ENCODE data around the gene PSME3. TPM values are rescaled to one million over a fixed set of nuclear protein-coding genes. Genes with fewer than 3 reads are reported as not detected.

The PSME3 gene
- total RNA-seq, 1 experiment from 2014 or later: 163 TPM

DNA sequence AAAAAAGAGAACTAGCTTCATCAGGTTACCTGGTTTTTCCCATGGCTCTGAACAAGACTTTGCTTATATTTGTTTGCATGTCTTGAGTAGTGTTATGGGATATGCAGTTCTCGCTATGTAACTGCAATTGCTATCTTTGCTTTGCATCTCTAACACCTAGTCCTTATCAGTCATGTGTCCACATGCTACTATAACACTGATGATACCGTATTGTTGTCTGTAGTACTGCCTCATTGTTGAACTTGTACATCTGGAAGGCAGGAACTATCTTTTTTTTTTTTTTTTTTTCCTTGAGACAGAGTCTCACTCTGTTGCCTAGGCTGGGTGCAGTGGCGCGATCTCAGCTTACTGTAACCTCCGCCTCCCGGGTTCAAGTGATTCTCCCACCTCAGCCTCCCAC lies 2.5 kb downstream of the PSME3 start:
- ChIA-PET POLR2A (no interaction called here), CTCF (no interaction called here), RAD21 (ENCODE audit: low non-redundant PET in 1 of 2, low total read pairs in 2 of 2, uncharacterized antibody in 2 of 2, unreplicated experiment in 2 of 2) (no interaction called here)
- no peak overlapping the region for H3K27ac ChIP-seq (ENCODE audit: low read depth, low read length)
- intact Hi-C loops (cut with micrococcal nuclease): no loop called here
- TF ChIP-seq, protein P1, sequence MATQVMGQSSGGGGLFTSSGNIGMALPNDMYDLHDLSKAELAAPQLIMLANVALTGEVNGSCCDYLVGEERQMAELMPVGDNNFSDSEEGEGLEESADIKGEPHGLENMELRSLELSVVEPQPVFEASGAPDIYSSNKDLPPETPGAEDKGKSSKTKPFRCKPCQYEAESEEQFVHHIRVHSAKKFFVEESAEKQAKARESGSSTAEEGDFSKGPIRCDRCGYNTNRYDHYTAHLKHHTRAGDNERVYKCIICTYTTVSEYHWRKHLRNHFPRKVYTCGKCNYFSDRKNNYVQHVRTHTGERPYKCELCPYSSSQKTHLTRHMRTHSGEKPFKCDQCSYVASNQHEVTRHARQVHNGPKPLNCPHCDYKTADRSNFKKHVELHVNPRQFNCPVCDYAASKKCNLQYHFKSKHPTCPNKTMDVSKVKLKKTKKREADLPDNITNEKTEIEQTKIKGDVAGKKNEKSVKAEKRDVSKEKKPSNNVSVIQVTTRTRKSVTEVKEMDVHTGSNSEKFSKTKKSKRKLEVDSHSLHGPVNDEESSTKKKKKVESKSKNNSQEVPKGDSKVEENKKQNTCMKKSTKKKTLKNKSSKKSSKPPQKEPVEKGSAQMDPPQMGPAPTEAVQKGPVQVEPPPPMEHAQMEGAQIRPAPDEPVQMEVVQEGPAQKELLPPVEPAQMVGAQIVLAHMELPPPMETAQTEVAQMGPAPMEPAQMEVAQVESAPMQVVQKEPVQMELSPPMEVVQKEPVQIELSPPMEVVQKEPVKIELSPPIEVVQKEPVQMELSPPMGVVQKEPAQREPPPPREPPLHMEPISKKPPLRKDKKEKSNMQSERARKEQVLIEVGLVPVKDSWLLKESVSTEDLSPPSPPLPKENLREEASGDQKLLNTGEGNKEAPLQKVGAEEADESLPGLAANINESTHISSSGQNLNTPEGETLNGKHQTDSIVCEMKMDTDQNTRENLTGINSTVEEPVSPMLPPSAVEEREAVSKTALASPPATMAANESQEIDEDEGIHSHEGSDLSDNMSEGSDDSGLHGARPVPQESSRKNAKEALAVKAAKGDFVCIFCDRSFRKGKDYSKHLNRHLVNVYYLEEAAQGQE (IDR thresholded peaks at IDR 0.05; ENCODE audit: low read depth): no peak
- TF ChIP-seq POLR2A (IDR thresholded peaks at IDR 0.05; ENCODE audit: borderline replicate concordance, extremely low read depth, insufficient read depth, insufficient read length) (no peak), SP1 (IDR thresholded peaks at IDR 0.05; ENCODE audit: low read depth) (no peak), EZH2 (IDR thresholded peaks at IDR 0.05) (no peak), CBX3 (IDR thresholded peaks at IDR 0.05; ENCODE audit: low read depth) (no peak), SIN3A (IDR thresholded peaks at IDR 0.05; ENCODE audit: low read depth) (no peak), RAD21 (IDR thresholded peaks at IDR 0.05; ENCODE audit: low read depth) (no peak), YY1 (IDR thresholded peaks at IDR 0.05; ENCODE audit: extremely low read depth, insufficient replicate concordance, low read depth, low read length) (no peak), ZNF274 (IDR thresholded peaks at IDR 0.05; ENCODE audit: low read depth, low read length) (no peak), EGR1 (IDR thresholded peaks at IDR 0.05; ENCODE audit: low read depth) (no peak), ZFX (IDR thresholded peaks at IDR 0.05) (no peak), SRF (IDR thresholded peaks at IDR 0.05; ENCODE audit: low read depth) (no peak), TCF7L2 (IDR thresholded peaks at IDR 0.05; ENCODE audit: borderline replicate concordance, extremely low read depth, insufficient read depth, insufficient read length) (no peak), POLR2AphosphoS5 (IDR thresholded peaks at IDR 0.05; ENCODE audit: low read depth, low read length) (no peak)
- TF ChIP-seq, protein P2, sequence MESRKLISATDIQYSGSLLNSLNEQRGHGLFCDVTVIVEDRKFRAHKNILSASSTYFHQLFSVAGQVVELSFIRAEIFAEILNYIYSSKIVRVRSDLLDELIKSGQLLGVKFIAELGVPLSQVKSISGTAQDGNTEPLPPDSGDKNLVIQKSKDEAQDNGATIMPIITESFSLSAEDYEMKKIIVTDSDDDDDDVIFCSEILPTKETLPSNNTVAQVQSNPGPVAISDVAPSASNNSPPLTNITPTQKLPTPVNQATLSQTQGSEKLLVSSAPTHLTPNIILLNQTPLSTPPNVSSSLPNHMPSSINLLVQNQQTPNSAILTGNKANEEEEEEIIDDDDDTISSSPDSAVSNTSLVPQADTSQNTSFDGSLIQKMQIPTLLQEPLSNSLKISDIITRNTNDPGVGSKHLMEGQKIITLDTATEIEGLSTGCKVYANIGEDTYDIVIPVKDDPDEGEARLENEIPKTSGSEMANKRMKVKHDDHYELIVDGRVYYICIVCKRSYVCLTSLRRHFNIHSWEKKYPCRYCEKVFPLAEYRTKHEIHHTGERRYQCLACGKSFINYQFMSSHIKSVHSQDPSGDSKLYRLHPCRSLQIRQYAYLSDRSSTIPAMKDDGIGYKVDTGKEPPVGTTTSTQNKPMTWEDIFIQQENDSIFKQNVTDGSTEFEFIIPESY (IDR thresholded peaks at IDR 0.05; ENCODE audit: extremely low read depth, insufficient replicate concordance, low read length): no peak
- TF ChIP-seq, protein P3, sequence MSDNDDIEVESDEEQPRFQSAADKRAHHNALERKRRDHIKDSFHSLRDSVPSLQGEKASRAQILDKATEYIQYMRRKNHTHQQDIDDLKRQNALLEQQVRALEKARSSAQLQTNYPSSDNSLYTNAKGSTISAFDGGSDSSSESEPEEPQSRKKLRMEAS (IDR thresholded peaks at IDR 0.05): no peak
- no peak overlapping the region for H3K4me3 ChIP-seq (replicated peaks in 1 of 2; ENCODE audit: low read depth in 1 of 2, low read length in 2 of 2)
- peaks cover 60% of the 10 kb centered on the region for H3K79me2 ChIP-seq (ENCODE audit: insufficient read depth, low read length)
- no peaks in the 10 kb centered on the region for H3K9me3 ChIP-seq (ENCODE audit: control insufficient read depth in 1 of 2, insufficient read depth in 1 of 2, low read depth in 1 of 2, low read length in 2 of 2)
- peaks cover 25 to 44% of the 10 kb centered on the region in 2 experiments for H3K36me3 ChIP-seq (ENCODE audit: control insufficient read depth in 1 of 2, insufficient read depth in 2 of 2, low read length in 2 of 2)
- DNase-seq (ENCODE audit: low read depth, low spot score) (no peak), ATAC-seq (no peak)
- H3K9ac ChIP-seq (ENCODE audit: low read length): no peak overlapping the region
- BruUV-seq (replicated peaks): no TSS peak
- H3K9me2 ChIP-seq (ENCODE audit: insufficient read depth): no peaks in the 10 kb centered on the region
- H3K4me2 ChIP-seq (ENCODE audit: low read length): no peak overlapping the region
- no peak overlapping the region for H2AFZ ChIP-seq (ENCODE audit: low read depth, low read length, poor library complexity, severe bottlenecking)
- no peaks in the 10 kb centered on the region for H4K20me1 ChIP-seq (ENCODE audit: insufficient read depth)
- peaks cover 12 to 19% of the 10 kb centered on the region in 2 experiments; a peak in 3 of 4 replicates for H3K4me1 ChIP-seq (ENCODE audit: control insufficient read depth in 1 of 2, insufficient read depth in 2 of 2, low read length in 2 of 2)
- H3K27me3 ChIP-seq (ENCODE audit: insufficient read depth, low read length): no peaks in the 10 kb centered on the region
